H1 (cell line): ENCODE measurements around the gene CDC42EP5.

Experiments
- EP300 ChIP-seq, 2 experiments: IDR thresholded peaks; 1 replicate in 1 of 2; 2 replicates in 1 of 2; pipeline ENCODE4 v1.6.1; 2011 to 2012; ENCODE audit warnings: low read depth in 2 of 2, low read length in 2 of 2, mild to moderate bottlenecking in 2 of 2, borderline replicate concordance in 1 of 2, inconsistent platforms in 1 of 2, moderate library complexity in 1 of 2
- HDAC2 ChIP-seq, 2 experiments: fragments of 300-600 bp in 1 of 2; sonication (generic) in 1 of 2; IDR thresholded peaks; 2 replicates each; pipeline ENCODE4 v1.6.1; 2011 to 2012; ENCODE audit warnings: low read depth in 2 of 2, low read length in 2 of 2, mild to moderate bottlenecking in 2 of 2, moderate library complexity in 2 of 2, borderline replicate concordance in 1 of 2, inconsistent platforms in 1 of 2
- JUND ChIP-seq: IDR thresholded peaks from 2 replicates; pipeline ENCODE4 v1.6.1; 2011; ENCODE audit warnings: mild to moderate bottlenecking, improper control_type of control experiment, low read length
- POLR2A ChIP-seq, 2 experiments: IDR thresholded peaks; 1 replicate in 1 of 2; 2 replicates in 1 of 2; pipeline ENCODE4 v1.6.1; 2011; ENCODE audit warnings: low read depth in 2 of 2, low read length in 2 of 2, mild to moderate bottlenecking in 2 of 2; ENCODE audit errors: control extremely low read depth in 1 of 2
- ZNF274 ChIP-seq: IDR thresholded peaks from 2 replicates; pipeline ENCODE4 v1.7.0; 2012; ENCODE audit warnings: low read length, borderline replicate concordance; ENCODE audit errors: extremely low read depth
- TF ChIP-seq, protein P1 (sequence below), 3 experiments: IDR thresholded peaks; 1 replicate in 2 of 3; 2 replicates in 1 of 3; pipeline versions ENCODE4 v1.5.1 to v1.6.1; 2011; ENCODE audit warnings: low read length in 3 of 3, mild to moderate bottlenecking in 3 of 3, inconsistent platforms in 2 of 3, low read depth in 1 of 3, moderate library complexity in 1 of 3; ENCODE audit not compliant: insufficient read depth in 1 of 3; ENCODE audit errors: control extremely low read depth in 1 of 3

DNA sequence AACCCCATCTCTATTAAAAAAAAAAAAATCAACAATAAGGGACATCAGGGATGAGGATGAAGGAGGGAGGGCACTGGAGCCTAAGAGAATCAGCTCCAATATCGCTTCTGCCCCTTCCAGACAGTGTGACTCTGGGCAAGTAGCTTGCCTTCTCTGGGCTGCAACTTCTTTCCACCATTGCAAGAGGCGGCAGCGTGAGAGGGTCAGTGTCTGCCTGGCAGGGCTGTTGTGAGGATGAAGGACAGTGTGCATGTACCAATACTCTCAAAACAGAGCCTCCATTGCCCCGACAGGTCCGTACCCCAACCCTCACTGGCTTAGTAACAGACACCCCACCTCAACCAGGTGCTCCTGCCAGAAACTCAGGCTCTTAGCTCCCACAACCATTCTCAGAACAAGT, 39.4 kb downstream of the CDC42EP5 start:
- TF ChIP-seq, protein P1, sequence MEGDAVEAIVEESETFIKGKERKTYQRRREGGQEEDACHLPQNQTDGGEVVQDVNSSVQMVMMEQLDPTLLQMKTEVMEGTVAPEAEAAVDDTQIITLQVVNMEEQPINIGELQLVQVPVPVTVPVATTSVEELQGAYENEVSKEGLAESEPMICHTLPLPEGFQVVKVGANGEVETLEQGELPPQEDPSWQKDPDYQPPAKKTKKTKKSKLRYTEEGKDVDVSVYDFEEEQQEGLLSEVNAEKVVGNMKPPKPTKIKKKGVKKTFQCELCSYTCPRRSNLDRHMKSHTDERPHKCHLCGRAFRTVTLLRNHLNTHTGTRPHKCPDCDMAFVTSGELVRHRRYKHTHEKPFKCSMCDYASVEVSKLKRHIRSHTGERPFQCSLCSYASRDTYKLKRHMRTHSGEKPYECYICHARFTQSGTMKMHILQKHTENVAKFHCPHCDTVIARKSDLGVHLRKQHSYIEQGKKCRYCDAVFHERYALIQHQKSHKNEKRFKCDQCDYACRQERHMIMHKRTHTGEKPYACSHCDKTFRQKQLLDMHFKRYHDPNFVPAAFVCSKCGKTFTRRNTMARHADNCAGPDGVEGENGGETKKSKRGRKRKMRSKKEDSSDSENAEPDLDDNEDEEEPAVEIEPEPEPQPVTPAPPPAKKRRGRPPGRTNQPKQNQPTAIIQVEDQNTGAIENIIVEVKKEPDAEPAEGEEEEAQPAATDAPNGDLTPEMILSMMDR (IDR thresholded peaks at IDR 0.05; ENCODE audit: control extremely low read depth in 1 of 3, insufficient read depth in 1 of 3, low read depth in 1 of 3, low read length in 3 of 3), result no peak
- TF ChIP-seq ZNF274, result no peak
- peak in 1 of 2 experiments; percentile 20; a peak in 1 of 3 replicates for TF ChIP-seq POLR2A (IDR thresholded peaks at IDR 0.05; ENCODE audit: control extremely low read depth in 1 of 2, low read depth in 2 of 2, low read length in 2 of 2)
- no peak for TF ChIP-seq EP300 (IDR thresholded peaks at IDR 0.05; ENCODE audit: borderline replicate concordance in 1 of 2, low read depth in 2 of 2, low read length in 2 of 2)
- no peak for TF ChIP-seq JUND
- no peak for TF ChIP-seq HDAC2 (IDR thresholded peaks at IDR 0.05; ENCODE audit: borderline replicate concordance in 1 of 2, low read depth in 2 of 2, low read length in 2 of 2)
